Mesenchymal stem cell (in vitro differentiated cells and primary cell): ENCODE data around the gene CFD.

Experiments
- DNase-seq: peaks from one replicate; pipeline ENCODE4 v3.0.0-alpha.2; 2013
- H2AFZ ChIP-seq: one replicate; pipeline ENCODE4 v1.6.1; 2013; ENCODE audit warnings: low read depth, mild to moderate bottlenecking, control low read depth, inconsistent platforms, low read length, moderate library complexity
- H2AK5ac ChIP-seq: 2 replicates; pipeline ENCODE4 v1.6.1; 2013; ENCODE audit warnings: low read length, moderate library complexity, mild to moderate bottlenecking, inconsistent platforms; ENCODE audit not compliant: severe bottlenecking
- H2BK120ac ChIP-seq: one replicate; pipeline ENCODE4 v1.6.1; 2013; ENCODE audit warnings: low read depth, mild to moderate bottlenecking, inconsistent platforms, low read length, moderate library complexity
- H2BK12ac ChIP-seq, 2 experiments: one replicate each; pipeline ENCODE4 v1.6.1; 2013; ENCODE audit warnings: inconsistent platforms in 2 of 2, low read length in 2 of 2, mild to moderate bottlenecking in 2 of 2, moderate library complexity in 2 of 2, control low read depth in 1 of 2
- H2BK15ac ChIP-seq: one replicate; pipeline ENCODE4 v1.6.1; 2013; ENCODE audit warnings: mild to moderate bottlenecking, low read depth, inconsistent platforms; ENCODE audit not compliant: poor library complexity, severe bottlenecking
- H2BK5ac ChIP-seq: 2 replicates; pipeline ENCODE4 v1.6.1; 2013; ENCODE audit warnings: low read depth, mild to moderate bottlenecking, low read length, control low read depth, inconsistent platforms; ENCODE audit not compliant: poor library complexity, severe bottlenecking
- H3K14ac ChIP-seq, 2 experiments: one replicate each; pipeline ENCODE4 v1.6.1; 2013; ENCODE audit warnings: inconsistent platforms in 2 of 2, low read length in 2 of 2, control low read depth in 1 of 2, mild to moderate bottlenecking in 1 of 2, moderate library complexity in 1 of 2
- H3K18ac ChIP-seq, 2 experiments: one replicate each; pipeline ENCODE4 v1.6.1; 2013; ENCODE audit warnings: inconsistent platforms in 2 of 2, low read length in 2 of 2, control low read depth in 1 of 2, low read depth in 1 of 2, mild to moderate bottlenecking in 1 of 2
- H3K23ac ChIP-seq, 2 experiments: one replicate each; pipeline ENCODE4 v1.6.1; 2013; ENCODE audit warnings: inconsistent platforms in 2 of 2, low read length in 2 of 2, mild to moderate bottlenecking in 2 of 2, moderate library complexity in 2 of 2, control low read depth in 1 of 2
- H3K27ac ChIP-seq: 2 replicates; pipeline ENCODE4 v1.5.1; 2013; ENCODE audit warnings: mild to moderate bottlenecking, moderate library complexity, low read length, control low read depth, inconsistent platforms; ENCODE audit not compliant: poor library complexity, severe bottlenecking
- H3K27me3 ChIP-seq, 2 experiments: 2 replicates each; pipeline versions ENCODE4 v1.6.1 to v1.7.0; 2013; ENCODE audit warnings: low read length in 2 of 2, mild to moderate bottlenecking in 2 of 2, moderate library complexity in 2 of 2, control low read depth in 1 of 2, inconsistent platforms in 1 of 2; ENCODE audit not compliant: control insufficient read depth in 1 of 2, insufficient read depth in 1 of 2
- H3K36me3 ChIP-seq, 2 experiments: 2 replicates each; pipeline versions ENCODE4 v1.6.1 to v1.7.0; 2013; ENCODE audit warnings: low read length in 2 of 2, control low read depth in 1 of 2, inconsistent platforms in 1 of 2, low read depth in 1 of 2, mild to moderate bottlenecking in 1 of 2; ENCODE audit not compliant: insufficient read depth in 2 of 2, control insufficient read depth in 1 of 2
- H3K4ac ChIP-seq, 2 experiments: one replicate each; pipeline ENCODE4 v1.6.1; 2013; ENCODE audit warnings: inconsistent platforms in 2 of 2, low read length in 2 of 2, mild to moderate bottlenecking in 2 of 2, moderate library complexity in 2 of 2, control low read depth in 1 of 2, low read depth in 1 of 2
- H3K4me1 ChIP-seq: 2 replicates; pipeline ENCODE4 v1.6.1; 2013; ENCODE audit warnings: low read depth, low read length, control low read depth; ENCODE audit not compliant: control insufficient read depth, insufficient read depth
- H3K4me2 ChIP-seq: 2 replicates; pipeline ENCODE4 v1.6.1; 2013; ENCODE audit warnings: low read length, mild to moderate bottlenecking, inconsistent platforms; ENCODE audit not compliant: poor library complexity, severe bottlenecking
- H3K4me3 ChIP-seq, 2 experiments: 2 replicates each; pipeline versions ENCODE4 v1.5.1 to v1.7.0; 2013; ENCODE audit warnings: low read length in 2 of 2, mild to moderate bottlenecking in 2 of 2, control low read depth in 1 of 2, low read depth in 1 of 2; ENCODE audit not compliant: insufficient read depth in 1 of 2
- H3K79me1 ChIP-seq: replicated peaks from 2 replicates; pipeline ENCODE4 v1.6.1; 2013; ENCODE audit warnings: mild to moderate bottlenecking, control low read depth, low read length, inconsistent platforms; ENCODE audit not compliant: poor library complexity, severe bottlenecking
- H3K9ac ChIP-seq: 2 replicates; pipeline ENCODE4 v1.7.0; 2013; ENCODE audit warnings: mild to moderate bottlenecking, low read length, moderate library complexity
- H3K9me3 ChIP-seq: 2 replicates; pipeline ENCODE4 v1.7.0; 2013; ENCODE audit warnings: mild to moderate bottlenecking, low read length; ENCODE audit not compliant: control insufficient read depth
- H4K8ac ChIP-seq: one replicate; pipeline ENCODE4 v1.6.1; 2013; ENCODE audit warnings: inconsistent platforms, mild to moderate bottlenecking, low read length, moderate library complexity
- H4K91ac ChIP-seq: one replicate; pipeline ENCODE4 v1.6.1; 2013; ENCODE audit warnings: mild to moderate bottlenecking, low read length, inconsistent platforms
- WGBS: methylation state at CpG from one replicate; pipeline ENCODE4 v1.1.7; 2013; ENCODE audit warnings: mixed read lengths; 5-methylcytosine and 5-hydroxymethylcytosine counted together

The CFD gene

DNA sequence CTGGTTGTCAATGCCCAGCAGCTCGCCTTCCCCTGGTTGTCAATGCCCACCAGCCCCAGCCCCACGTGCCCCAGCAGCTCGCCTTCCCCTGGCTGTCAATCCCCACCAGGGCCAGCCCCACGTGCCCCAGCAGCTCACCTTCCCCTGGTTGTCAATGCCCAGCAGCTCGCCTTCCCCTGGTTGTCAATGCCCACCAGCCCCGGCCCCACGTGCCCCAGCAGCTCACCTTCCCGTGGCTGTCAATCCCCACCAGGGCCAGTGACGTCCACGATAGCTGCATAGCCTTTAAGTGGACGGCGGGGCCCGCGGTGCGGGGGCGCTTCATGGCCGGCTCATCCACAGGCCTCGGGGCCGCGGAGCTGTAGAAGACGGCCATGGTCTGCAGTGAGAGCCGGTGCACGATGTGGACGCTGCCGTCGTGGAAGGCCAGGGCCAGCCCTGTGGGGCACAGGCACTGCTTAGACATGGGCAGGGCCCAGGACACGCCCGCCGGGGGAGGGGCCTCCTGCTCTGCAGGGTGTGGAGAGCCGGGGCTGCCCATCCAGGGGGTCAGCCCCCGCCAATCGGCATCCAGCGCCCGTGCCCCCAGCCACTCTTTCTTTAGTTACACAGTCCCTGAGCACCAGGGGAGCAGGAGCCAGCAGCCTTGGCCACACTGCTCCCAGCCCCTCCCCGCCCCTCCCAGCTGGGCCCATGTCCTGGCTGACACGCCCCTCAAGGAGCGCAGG is 20.4 kb downstream of the CFD start:
- Histone ChIP-seq H3K18ac (no peak overlapping the region), H3K14ac (no peak overlapping the region), H3K4me3 (no peak overlapping the region), H3K4me1 (peaks cover 24% of the 10 kb centered on the region), H2BK120ac (no peak overlapping the region), H4K91ac (no peak overlapping the region), H2BK12ac (no peak overlapping the region), H3K79me1 (peaks cover 29% of the 10 kb centered on the region), H3K27ac (no peak overlapping the region), H3K23ac (no peak overlapping the region), H3K9ac (no peak overlapping the region), H2AFZ (no peak overlapping the region), H2BK15ac (no peak overlapping the region), H4K8ac (no peak overlapping the region), H2BK5ac (no peak overlapping the region), H3K36me3 (peaks cover 55 to 97% of the 10 kb centered on the region in 2 experiments), H3K4ac (no peak overlapping the region), H3K27me3 (no peaks in the 10 kb centered on the region), H3K4me2 (no peak overlapping the region), H3K9me3 (no peaks in the 10 kb centered on the region), H2AK5ac (no peak overlapping the region)
- no peak for DNase-seq
- 95% methylated on average over 31 of the region's 37 CpGs for WGBS

DNA sequence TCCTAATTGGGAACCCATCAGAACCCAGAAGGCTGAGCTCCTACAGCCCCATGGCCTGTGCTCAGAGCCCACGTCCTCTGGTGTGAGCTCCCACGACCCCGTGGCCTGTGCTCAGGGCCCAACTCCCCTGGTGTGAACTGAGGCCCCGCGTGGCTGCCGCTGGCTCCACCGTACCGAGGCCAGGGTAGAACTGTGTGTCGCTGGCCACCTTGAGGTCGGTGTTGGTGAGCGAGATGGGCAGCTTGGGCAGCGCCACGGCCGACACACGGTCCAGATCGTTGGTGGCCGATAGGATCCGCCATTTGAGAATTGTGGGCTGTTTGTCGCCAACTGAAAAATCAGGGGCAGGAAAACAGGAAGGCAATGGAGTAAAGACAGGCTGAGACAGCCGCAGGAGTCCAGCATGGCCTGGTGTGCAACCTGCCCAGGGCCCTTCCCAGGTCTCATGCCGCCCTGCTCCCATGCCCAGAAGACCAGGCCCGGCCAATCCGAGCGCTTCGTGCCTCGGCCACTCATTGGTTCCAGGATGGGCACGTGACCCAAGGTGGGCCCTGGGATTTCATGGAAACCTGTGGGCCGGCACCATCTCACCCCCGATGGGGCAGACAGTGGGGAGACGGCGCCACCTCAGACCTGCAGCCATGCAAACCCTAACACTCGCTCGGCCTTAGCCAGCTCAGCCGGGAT is 22.1 kb downstream of the CFD start:
- H3K27me3 ChIP-seq, result no peaks in the 10 kb centered on the region
- no peak overlapping the region for H3K9ac ChIP-seq
- no peak overlapping the region for H3K4ac ChIP-seq
- no peak overlapping the region for H2BK15ac ChIP-seq
- 98% methylated on average over 34 of the region's 34 CpGs for WGBS
- no peak overlapping the region for H3K4me2 ChIP-seq
- H4K8ac ChIP-seq, result no peak overlapping the region
- H2BK5ac ChIP-seq, result no peak overlapping the region
- no peak overlapping the region for H3K18ac ChIP-seq
- no peak overlapping the region for H2BK12ac ChIP-seq
- H3K27ac ChIP-seq, result no peak overlapping the region
- H3K9me3 ChIP-seq, result no peaks in the 10 kb centered on the region
- H3K4me3 ChIP-seq, result no peak overlapping the region
- H2AK5ac ChIP-seq, result no peak overlapping the region
- no peak overlapping the region for H4K91ac ChIP-seq
- H2BK120ac ChIP-seq, result no peak overlapping the region
- no peak overlapping the region for H2AFZ ChIP-seq
- no peak overlapping the region for H3K14ac ChIP-seq
- peaks cover 42% of the 10 kb centered on the region for H3K79me1 ChIP-seq
- peaks cover 53 to 97% of the 10 kb centered on the region in 2 experiments for H3K36me3 ChIP-seq
- H3K4me1 ChIP-seq, result peaks cover 19% of the 10 kb centered on the region
- DNase-seq, result no peak
- no peak overlapping the region for H3K23ac ChIP-seq

DNA sequence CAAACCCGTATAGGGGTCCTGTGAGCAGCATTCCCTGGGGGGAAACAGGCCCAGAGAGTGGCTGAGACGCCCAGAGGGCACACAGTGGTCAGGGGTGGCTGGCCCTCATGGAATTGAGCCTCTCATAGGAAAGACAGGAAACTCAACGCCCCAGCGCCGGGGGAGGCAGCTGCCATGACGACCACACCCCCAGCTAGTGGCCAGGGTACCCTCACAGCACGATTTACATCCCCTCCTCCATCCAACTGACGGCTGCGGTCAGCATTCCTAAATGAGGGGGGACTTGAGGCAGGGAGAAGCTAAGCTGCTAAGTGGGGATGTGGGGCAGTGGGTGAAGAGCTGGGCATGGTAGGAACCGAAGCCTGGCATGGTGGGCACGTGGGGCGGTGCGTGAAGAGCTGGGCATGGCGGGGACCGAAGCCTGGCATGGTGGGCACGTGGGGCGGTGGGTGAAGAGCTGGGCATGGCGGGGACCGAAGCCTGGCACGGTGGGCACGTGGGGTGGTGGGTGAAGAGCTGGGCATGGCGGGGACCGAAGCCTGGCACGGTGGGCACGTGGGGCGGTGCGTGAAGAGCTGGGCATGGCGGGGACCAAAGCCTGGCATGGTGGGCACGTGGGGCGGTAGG is 23.5 kb downstream of the CFD start:
- no peak overlapping the region for H4K91ac ChIP-seq
- no peak overlapping the region for H3K23ac ChIP-seq
- H3K4ac ChIP-seq, result no peak overlapping the region
- no peak overlapping the region for H3K4me2 ChIP-seq
- H3K9me3 ChIP-seq, result no peaks in the 10 kb centered on the region
- no peak overlapping the region for H2AFZ ChIP-seq
- H2BK5ac ChIP-seq, result no peak overlapping the region
- no peak overlapping the region for H3K9ac ChIP-seq
- H2BK15ac ChIP-seq, result no peak overlapping the region
- peaks cover 43% of the 10 kb centered on the region for H3K79me1 ChIP-seq
- no peak overlapping the region for H2BK12ac ChIP-seq
- H3K4me1 ChIP-seq, result peaks cover 18% of the 10 kb centered on the region
- H2BK120ac ChIP-seq, result no peak overlapping the region
- peaks cover 56 to 92% of the 10 kb centered on the region in 2 experiments for H3K36me3 ChIP-seq
- no peak overlapping the region for H3K4me3 ChIP-seq
- 96% methylated on average over 19 of the region's 30 CpGs for WGBS
- H3K18ac ChIP-seq, result no peak overlapping the region
- H3K27ac ChIP-seq, result no peak overlapping the region
- no peak for DNase-seq
- no peak overlapping the region for H3K14ac ChIP-seq
- no peaks in the 10 kb centered on the region for H3K27me3 ChIP-seq
- no peak overlapping the region for H4K8ac ChIP-seq
- H2AK5ac ChIP-seq, result no peak overlapping the region

DNA sequence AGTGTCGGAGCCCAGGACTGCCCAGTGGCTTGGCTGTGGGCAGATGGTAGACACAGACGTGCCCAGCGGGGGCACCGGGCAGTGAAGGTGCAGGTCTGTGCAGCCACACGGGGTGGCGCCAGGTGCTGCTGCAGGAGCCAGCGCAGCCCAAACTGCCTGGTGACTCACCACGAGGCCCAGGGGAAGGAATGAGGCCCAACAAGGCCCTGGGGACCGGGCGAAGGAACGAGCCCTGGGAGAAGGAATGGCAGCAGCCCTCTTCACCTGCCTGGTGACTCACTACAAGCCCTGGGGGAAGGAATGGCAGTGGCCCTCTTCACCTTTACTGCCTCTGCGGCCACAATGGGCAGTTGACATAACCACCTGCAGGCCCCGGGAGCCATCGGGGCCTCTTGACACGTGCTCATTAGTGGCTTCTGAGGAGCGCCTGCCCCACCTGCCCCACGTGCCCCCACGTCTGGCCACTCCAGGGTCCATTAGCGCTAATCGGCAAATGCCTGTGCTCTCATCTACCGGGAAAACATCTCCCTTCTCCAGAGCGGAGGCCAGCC is 24.3 kb downstream of the CFD start:
- peaks cover 46% of the 10 kb centered on the region for H3K79me1 ChIP-seq
- H3K9ac ChIP-seq, result no peak overlapping the region
- no peak overlapping the region for H3K14ac ChIP-seq
- H3K4me3 ChIP-seq, result no peak overlapping the region
- H2BK5ac ChIP-seq, result no peak overlapping the region
- no peak overlapping the region for H3K4me2 ChIP-seq
- H2BK120ac ChIP-seq, result no peak overlapping the region
- no peaks in the 10 kb centered on the region for H3K9me3 ChIP-seq
- no peak overlapping the region for H4K8ac ChIP-seq
- H2BK15ac ChIP-seq, result no peak overlapping the region
- no peak overlapping the region for H3K23ac ChIP-seq
- no peak overlapping the region for H2AFZ ChIP-seq
- H3K18ac ChIP-seq, result no peak overlapping the region
- 87% methylated on average over 21 of the region's 22 CpGs for WGBS
- H3K4me1 ChIP-seq, result peaks cover 16% of the 10 kb centered on the region
- H4K91ac ChIP-seq, result peak overlapping the region; percentile 12
- DNase-seq, result no peak
- H3K36me3 ChIP-seq, result peaks cover 60 to 91% of the 10 kb centered on the region in 2 experiments
- no peak overlapping the region for H3K27ac ChIP-seq
- no peak overlapping the region for H3K4ac ChIP-seq
- no peaks in the 10 kb centered on the region for H3K27me3 ChIP-seq
- no peak overlapping the region for H2BK12ac ChIP-seq
- H2AK5ac ChIP-seq, result no peak overlapping the region
